Skeletal muscle cell (primary cell): ENCODE results near the gene DTX3.
"Not testable (repeated sequence)": the region's sequence is repeated elsewhere in the genome, so short reads cannot be mapped to it uniquely, and the experiment has no call there.

Experiments used
- DNase-seq: peaks from one replicate; pipeline ENCODE4 v3.0.0-alpha.2; 2010; ENCODE audit warnings: low read depth
- H3K4me3 ChIP-seq: 2 replicates; pipeline ENCODE4 v1.5.1; 2011; ENCODE audit warnings: low read depth, mild to moderate bottlenecking, control low read depth, low read length, moderate library complexity

Gene DTX3

DNA sequence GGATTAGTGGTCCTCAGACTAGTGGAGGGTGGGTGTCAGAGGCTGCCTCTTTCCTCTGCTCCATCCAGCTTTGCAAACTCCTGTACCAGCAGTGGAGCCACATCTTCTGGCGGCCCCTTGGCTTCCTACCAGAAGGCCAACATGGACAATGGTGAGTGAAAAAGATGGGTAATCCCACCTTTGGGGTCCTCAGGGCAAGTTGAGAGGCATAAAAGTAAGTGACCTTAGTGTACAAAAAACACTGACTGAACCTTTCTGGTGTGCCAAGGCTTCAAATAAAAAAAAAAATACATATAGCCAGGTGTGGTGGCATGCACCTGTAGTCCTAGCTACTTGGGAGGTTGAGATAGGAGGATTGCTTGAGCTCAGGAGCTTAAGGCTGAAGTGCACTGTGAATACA is 22.8 kb upstream of the DTX3 start:
- DNase-seq, result no peak
- no peak overlapping the region for H3K4me3 ChIP-seq

- H3K4me3 ChIP-seq, result no peak overlapping the region
- DNase-seq, result no peak
Observed at GRCh38 chr12:57582440-57582839, 22.2 kb upstream of the DTX3 start.

GRCh38 chr12:57583008-57583831 is 21.4 kb upstream of the DTX3 start:
- no peak overlapping the region for H3K4me3 ChIP-seq
- peak; percentile 36 for DNase-seq

DNA sequence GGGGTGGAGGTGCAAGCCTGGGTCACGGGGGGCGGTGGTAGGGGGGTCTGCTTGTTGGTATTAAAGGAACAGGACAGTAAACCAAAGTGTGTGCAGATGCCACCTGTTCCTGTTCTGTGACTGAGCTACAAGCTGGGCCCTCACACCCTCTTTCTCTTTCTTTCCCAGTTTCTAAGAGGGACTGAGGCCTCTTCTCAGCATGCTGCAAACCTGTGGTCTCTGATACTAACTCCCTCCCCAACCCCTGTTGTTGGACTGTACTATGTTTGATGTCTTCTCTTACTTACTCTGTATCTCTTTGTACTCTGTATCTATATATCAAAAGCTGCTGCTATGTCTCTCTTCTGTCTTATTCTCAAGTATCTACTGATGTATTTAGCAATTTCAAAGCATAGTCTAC is 20.6 kb upstream of the DTX3 start:
- DNase-seq, result no peak
- H3K4me3 ChIP-seq, result no peak overlapping the region

DNA sequence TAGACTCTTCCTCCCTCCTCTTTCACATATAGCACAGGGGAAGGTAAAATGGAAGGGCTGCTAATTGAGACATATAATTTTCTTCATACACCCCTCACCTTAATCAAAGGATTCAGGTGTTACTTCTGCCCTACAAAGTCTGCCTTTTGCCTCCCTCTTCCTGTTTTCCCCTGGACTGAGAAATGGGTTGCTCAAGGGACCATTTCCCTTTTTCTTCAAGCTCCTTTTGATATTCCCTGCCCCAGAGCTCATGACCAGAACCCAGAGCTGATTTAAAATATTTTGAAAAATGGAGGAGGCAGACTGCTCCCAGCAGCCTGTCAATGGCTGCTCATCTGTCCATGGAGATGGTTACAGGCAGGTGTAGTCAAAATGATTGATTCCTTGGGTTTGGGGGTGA is 19.9 kb upstream of the DTX3 start:
- no peak overlapping the region for H3K4me3 ChIP-seq
- DNase-seq, result no peak

GRCh38 chr12:57585156-57585555 is 19.5 kb upstream of the DTX3 start:
- no peak for DNase-seq
- H3K4me3 ChIP-seq, result no peak overlapping the region

DNA sequence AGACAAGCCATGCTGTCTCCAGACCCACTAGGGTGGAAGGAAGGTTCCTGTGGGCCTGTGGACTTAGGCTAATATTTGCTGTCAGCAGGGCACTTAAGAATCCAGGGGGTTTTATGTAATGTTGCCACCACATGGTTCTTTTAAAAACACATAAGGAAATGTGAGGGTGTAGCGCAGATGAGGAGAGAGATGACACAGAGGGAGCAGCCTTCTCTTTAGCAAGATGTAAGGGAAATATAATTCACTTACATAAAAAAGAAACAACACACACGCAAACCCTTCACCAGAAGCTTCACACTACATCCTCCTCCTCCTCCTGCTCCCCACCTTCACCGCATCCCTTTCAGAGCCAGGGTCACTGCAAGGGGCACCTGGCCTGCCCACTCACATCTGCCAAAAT is 18.5 kb upstream of the DTX3 start:
- DNase-seq, result no peak
- H3K4me3 ChIP-seq, result no peak overlapping the region

DNA sequence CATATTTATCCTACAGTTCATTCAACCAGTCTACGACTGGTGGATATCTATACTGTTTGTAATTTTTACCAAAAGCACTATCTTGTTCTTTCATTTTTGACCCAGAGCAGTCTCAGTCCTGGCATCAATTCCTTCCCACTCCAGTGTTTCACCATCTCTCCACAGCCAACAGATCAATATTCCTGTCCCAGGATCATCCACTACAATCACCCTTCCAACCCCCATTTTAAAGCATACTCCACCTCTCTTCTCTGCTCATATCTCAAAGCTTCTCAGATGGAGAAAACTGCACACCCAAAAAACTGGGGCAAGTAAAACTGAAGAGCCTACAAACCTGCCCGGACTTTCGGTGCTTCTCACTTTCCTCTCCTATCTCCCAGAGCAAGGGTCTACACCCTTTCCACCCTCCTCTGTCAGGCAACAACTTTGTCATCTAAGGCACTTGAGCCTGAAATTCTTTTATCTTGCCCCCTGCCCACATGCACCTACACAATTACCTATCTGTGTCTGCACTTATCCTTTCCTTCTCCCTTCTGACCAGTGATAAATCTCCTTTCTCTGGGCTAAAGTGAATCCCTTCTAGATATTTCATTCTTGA is 17.7 kb upstream of the DTX3 start:
- DNase-seq, result no peak
- no peak overlapping the region for H3K4me3 ChIP-seq

DNA sequence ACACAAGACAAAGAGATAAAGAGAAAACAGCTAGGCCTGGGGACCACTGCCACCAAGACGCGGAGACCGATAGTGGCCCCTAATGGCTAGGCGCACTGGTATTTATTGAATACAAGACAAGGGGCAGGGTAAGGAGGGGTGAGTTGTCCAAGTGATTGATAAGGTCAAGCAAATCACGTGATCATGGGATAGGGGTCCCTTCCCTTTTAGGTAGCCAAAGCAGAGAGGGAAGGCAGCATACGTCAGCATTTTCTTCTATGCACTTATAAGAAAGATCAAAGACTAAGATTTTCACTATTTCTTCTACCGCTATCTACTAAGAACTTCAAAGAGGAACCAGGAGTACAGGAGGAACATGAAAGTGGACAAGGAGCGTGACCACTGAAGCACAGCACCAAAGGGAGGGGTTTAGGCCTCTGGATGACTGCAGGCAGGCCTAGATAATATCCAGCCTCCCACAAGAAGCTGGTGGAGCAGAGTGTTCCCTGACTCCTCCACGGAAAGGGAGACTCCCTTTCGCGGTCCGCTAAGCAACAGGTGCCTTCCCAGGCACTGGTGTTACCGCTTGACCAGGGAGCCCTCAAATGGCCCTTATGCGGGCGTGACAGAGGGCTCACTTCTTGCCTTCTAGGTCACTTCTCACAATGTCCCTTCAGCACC is 15.5 kb upstream of the DTX3 start:
- not testable (repeated sequence) for DNase-seq, H3K4me3 ChIP-seq

- H3K4me3 ChIP-seq, result peak overlapping the region; percentile 61
- DNase-seq, result no peak
Observed at GRCh38 chr12:57590479-57590863, 14.2 kb upstream of the DTX3 start.

GRCh38 chr12:57590864-57591781 is 13.5 kb upstream of the DTX3 start, which contains the start of gene PIP4K2C:
Gene PIP4K2C (plus strand): TSS chr12:57591192. CDS start chr12:57591290, 98 bp downstream.
- no peak for DNase-seq
- peak within 1 kb of the TSS; percentile 61 for H3K4me3 ChIP-seq

DNA sequence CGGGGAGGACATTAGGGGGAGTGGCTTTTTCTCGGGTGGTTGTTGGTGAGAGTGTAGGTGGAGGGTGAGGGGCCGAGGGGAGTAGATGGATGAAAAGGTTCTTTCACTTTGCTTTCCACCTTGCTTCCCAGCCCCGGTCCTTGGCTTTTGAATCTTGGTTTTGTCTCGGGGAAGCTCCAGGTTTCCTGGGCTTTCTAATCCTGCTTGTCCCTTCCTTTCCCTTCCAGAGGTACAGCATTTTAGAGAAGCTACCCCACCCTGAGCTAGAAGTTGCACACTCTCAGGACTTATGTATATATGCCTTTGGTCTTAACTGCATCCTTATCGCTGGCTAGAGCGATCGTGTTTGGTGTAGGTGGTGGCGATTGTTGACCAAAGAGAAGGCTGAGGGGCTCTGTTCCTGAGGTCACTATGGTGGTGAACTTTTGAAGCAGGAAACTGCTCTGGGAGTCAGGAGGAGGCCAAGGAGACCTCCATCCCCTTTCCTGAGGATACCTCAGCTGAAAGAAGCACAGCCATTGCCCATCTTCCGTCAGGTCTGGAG is 12.8 kb upstream of the DTX3 start:
- DNase-seq, result no peak
- H3K4me3 ChIP-seq, result peak overlapping the region; percentile 61

GRCh38 chr12:57592551-57593165 is 12.0 kb upstream of the DTX3 start:
- no peak overlapping the region for H3K4me3 ChIP-seq
- no peak for DNase-seq

GRCh38 chr12:57593187-57593586 is 11.4 kb upstream of the DTX3 start:
- no peak overlapping the region for H3K4me3 ChIP-seq
- no peak for DNase-seq

DNA sequence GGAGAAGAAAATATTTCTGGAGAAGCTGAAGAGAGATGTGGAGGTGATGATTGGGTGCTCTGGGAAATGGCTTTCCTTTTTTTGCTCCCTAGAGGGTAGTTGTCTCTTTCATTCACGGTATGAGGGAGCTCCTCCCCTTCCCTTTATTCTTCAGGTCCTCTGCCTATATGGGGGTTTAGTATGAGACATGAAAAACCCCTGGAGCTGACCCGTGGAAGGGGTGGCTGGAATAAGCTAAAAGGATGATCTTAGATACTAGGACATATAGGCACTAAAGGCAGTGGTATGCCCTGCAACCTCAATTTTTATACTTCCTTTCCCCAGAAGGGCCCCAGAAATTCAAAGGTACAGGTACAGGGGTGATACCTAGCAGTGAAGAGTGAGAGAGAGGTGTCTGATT is 4.2 kb upstream of the DTX3 start:
- no peak for DNase-seq
- H3K4me3 ChIP-seq, result no peak overlapping the region

GRCh38 chr12:57602544-57602943 is 2.1 kb upstream of the DTX3 start:
- H3K4me3 ChIP-seq, result no peak overlapping the region
- no peak for DNase-seq

GRCh38 chr12:57603324-57603723 is 1.3 kb upstream of the DTX3 start:
- H3K4me3 ChIP-seq, result no peak overlapping the region
- no peak for DNase-seq

DNA sequence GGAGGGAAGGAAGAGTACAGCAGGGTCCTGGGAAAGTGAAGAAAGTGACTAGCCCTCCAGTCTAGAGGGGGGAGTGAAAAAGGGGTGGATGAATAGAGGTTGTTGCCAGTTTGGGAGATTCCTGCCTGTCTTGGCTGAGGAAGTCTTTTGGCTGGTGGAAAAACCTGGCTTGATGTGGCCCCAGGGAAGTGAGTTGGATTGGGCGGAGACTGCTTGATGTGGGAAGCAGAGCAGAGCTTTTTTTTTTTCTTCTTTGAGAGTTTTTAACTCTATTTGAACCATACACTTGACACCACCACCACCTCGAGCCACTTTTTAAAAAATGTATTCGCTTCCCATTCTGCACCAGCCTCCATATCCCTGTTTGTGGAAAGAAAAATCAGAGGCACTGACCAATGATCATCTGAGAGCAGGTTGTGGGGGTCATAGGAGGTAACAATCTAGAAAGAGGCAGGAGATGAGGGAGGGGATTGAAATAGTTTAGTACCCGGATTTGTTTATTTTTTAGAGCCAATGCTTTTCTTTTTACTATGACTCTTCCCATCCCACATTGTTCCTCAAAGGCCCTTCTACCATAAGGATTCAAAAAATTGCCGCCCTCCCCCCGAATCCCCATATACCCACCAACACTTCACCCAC is 690 bp upstream of the DTX3 start:
- peak overlapping the region; percentile 48 for H3K4me3 ChIP-seq
- no peak for DNase-seq
